Esophagus (tissue), 2 donors: ENCODE data around the gene ITPR1. TPM values are rescaled to one million over a fixed set of nuclear protein-coding genes. Genes with fewer than 3 reads are reported as not detected.

ENCODE experiments used
- H3K27ac ChIP-seq, 2 donors: one replicate each; pipeline ENCODE4 v1.5.1; 2013; ENCODE audit warnings: low read depth in 2 of 2, mild to moderate bottlenecking in 2 of 2, inconsistent platforms in 1 of 2, low read length in 1 of 2, moderate library complexity in 1 of 2
- H3K27me3 ChIP-seq, 2 donors: one replicate each; pipeline ENCODE4 v1.6.1; 2013; ENCODE audit warnings: low read length in 2 of 2, control low read depth in 1 of 2, mild to moderate bottlenecking in 1 of 2; ENCODE audit not compliant: insufficient read depth in 2 of 2, control insufficient read depth in 1 of 2
- H3K36me3 ChIP-seq, 2 donors: one replicate each; pipeline ENCODE4 v1.6.1; 2013; ENCODE audit warnings: low read length in 1 of 2; ENCODE audit not compliant: control insufficient read depth in 2 of 2, insufficient read depth in 2 of 2
- H3K4me1 ChIP-seq, 2 donors: one replicate each; pipeline ENCODE4 v1.6.1; 2013; ENCODE audit warnings: low read length in 1 of 2; ENCODE audit not compliant: control insufficient read depth in 2 of 2, insufficient read depth in 2 of 2
- H3K4me3 ChIP-seq, 2 donors: one replicate each; pipeline ENCODE4 v1.5.1; 2013; ENCODE audit warnings: low read length in 2 of 2, mild to moderate bottlenecking in 2 of 2, low read depth in 1 of 2, moderate library complexity in 1 of 2
- H3K9me3 ChIP-seq, 2 donors: one replicate each; pipeline ENCODE4 v1.6.1; 2013; ENCODE audit warnings: mild to moderate bottlenecking in 2 of 2, low read depth in 1 of 2, low read length in 1 of 2, moderate library complexity in 1 of 2; ENCODE audit not compliant: control insufficient read depth in 2 of 2, insufficient read depth in 1 of 2
- WGBS, 2 donors: extraction: QIAGEN DNeasy Blood & Tissue Kit; methylation state at CpG; one replicate each; pipeline ENCODE4 v1.1.7; 2013; 5-methylcytosine and 5-hydroxymethylcytosine counted together
- polyA plus RNA-seq, 2 donors: library from polyadenylated mRNA; stranded (reverse); fragments of 200-250 nt; gene quantifications; one replicate each; pipeline ENCODE4 v1.2.3, GENCODE V29; 2013
- donor health status: healthy with polysubstance abuse.
- donor health status: Bipolar disorder and iron deficiency.

The ITPR1 gene
- polyA plus RNA-seq, 2 donors, result 7.5 to 16.3 TPM

DNA sequence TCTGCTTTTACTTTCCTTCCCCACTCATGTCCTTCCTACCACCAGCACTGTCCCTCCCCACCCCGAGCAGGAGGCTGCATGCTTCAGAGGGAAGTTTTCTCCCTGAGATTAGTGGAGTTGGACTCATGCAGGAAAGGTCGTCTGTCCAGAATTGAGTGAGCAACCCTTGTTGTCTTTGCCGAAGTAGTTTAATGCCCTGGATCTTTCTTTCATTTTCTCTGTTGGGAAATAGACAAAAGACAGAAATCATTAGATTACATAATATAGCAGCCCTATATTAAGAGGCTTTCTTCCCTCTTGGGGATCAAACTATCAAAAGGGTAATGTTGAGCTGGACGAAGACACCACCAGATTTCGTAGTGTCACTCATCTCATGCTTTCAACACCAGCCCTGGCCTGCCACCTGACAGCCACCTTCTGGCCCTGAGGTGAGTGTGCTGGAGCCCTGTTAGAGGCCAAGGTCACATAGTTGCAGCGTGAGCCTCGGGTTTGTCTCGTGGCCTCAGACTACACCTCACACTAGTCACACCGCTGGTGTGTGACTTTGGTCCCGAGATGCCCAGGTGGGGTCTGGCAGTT, 231.0 kb downstream of the ITPR1 start:
- WGBS, 2 donors, result 62 to 67% methylated on average over 10 of the region's 10 CpGs
- peaks cover 2 to 3% of the 10 kb centered on the region in 2 donors for H3K36me3 ChIP-seq
- peaks cover 5 to 10% of the 10 kb centered on the region in 2 donors for H3K4me1 ChIP-seq
- H3K27ac ChIP-seq, result peak overlapping the region; percentile 67 to 91
- no peaks in the 10 kb centered on the region for H3K27me3 ChIP-seq
- no peak overlapping the region for H3K4me3 ChIP-seq
- no peaks in the 10 kb centered on the region for H3K9me3 ChIP-seq

DNA sequence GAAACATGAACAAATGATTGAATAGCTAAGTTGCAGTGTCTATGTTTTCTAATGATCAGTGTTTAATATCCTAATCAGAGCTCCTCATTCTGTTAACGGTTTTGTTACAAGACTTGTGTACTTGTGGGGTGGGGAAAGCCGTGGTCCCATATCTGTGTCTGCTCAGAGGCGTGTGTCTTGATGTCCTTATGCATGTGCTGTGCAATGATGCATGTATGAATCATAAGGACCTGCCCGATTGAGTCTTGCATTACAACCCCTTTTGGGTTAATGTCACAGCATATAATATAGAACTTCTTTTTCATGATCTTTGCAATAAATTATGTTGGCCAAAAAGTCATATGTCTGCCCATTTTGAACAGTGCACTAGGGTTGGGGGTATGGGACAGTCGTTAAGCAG, 233.4 kb downstream of the ITPR1 start:
- Histone ChIP-seq H3K4me3 (no peak overlapping the region), H3K27ac (no peak overlapping the region), H3K27me3 (no peaks in the 10 kb centered on the region), H3K36me3 (peaks cover 2 to 3% of the 10 kb centered on the region in 2 donors), H3K9me3 (no peaks in the 10 kb centered on the region), H3K4me1 (peaks cover 5 to 6% of the 10 kb centered on the region in 2 donors)
- WGBS, 2 donors, result 63 to 70% methylated on average over 5 of the region's 5 CpGs

DNA sequence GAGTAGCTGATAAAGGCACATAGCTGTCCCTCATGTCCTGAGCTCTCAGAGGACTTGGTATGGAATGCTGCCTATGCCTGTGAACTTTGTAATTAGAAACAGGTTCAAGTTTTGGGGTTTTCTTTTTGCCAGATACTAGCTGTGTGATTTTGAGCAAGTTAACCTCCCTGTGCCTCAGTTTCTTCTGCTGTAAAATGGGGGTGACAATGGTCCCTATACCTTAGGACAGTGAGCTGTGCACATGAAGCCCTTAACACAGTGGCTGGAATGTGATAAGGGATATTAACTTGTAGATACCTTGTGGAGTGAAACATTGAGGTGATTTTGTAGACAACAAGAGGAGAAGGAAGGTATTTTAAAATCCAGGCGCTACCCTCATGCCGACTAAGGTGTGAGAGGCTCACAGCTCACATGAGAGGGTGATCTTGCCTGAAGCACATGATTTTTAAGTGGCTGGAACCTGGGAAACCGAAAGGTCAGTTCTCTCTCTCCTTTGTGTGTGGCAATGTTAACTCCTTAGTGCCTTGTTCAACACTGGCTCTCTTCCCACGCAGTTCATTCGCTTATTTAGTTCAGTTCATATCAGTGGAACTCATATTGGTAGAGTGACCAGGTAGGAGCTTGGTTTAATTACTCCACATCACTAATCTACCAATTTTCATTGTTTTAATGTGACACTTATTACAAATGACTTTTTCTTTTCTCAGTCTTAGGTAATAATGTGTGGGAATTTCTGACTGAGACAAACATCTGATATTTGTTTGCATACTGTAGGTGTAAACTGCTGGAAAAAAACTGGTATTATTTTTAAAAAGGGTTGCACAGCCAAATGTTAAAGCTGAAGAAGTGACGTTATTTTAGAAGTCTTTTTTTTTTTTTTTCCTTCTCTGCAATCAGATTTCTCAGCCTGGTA, 236.2 kb downstream of the ITPR1 start:
- WGBS, 2 donors, result 71 to 85% methylated on average over 6 of the region's 6 CpGs
- Histone ChIP-seq H3K4me3 (no peak overlapping the region), H3K9me3 (no peaks in the 10 kb centered on the region), H3K27me3 (no peaks in the 10 kb centered on the region), H3K36me3 (peaks cover 2 to 3% of the 10 kb centered on the region in 2 donors), H3K4me1 (peaks cover 4 to 5% of the 10 kb centered on the region in 2 donors), H3K27ac (no peak overlapping the region)

DNA sequence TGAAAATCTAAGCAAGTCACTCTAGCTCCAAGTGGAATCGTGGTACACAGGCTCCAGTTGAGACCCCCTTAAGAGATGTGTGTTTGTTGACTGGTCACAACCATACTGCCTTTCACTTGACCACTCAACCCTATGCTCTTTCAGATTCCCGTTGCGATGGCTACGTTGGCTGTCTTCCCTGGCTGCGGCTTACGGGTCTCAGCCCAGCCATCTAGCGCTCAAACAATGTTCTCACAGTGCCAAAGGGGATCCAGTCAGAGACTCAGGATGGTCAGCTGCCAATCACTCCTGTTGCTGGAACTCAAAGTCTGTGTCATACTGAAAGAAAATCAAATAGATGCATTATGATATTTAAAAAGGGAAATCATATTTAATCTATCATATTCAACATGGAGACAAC, 237.6 kb downstream of the ITPR1 start:
- WGBS, 2 donors, result 91 to 93% methylated on average over 7 of the region's 7 CpGs
- Histone ChIP-seq H3K4me1 (peaks cover 0 to 4% of the 10 kb centered on the region in 2 donors), H3K36me3 (no peaks in the 10 kb centered on the region), H3K9me3 (no peaks in the 10 kb centered on the region), H3K4me3 (no peak overlapping the region), H3K27ac (no peak overlapping the region), H3K27me3 (no peaks in the 10 kb centered on the region)

DNA sequence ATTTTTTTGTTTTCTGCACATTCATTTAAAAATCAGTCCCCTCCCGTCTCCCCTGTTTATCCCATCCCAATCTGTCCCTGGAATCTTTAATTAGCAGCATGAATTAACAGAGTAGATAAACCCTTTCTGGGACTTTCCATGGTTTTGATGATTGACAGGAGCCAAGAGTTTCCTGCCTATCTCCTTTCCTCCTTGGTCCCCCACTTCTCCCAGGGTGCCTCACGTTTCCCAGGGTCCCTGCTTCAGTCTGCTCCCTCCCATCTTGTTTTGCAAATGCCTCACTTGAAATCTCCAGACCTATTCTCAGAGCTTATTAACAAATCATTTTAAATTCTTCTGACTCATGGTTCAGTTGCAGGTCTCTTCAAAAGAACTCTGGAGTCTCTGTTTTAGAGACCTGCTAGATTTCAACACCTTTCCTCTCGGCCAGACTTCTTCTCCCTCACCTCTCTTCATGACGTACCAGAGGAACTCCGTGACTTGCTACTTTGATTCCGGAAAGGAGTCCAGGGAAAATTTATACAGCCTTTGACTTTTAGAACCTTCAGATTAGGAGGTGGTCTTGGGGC, 238.5 kb downstream of the ITPR1 start:
- Histone ChIP-seq H3K4me3 (no peak overlapping the region), H3K9me3 (no peaks in the 10 kb centered on the region), H3K27me3 (no peaks in the 10 kb centered on the region), H3K4me1 (peaks cover 0 to 9% of the 10 kb centered on the region in 2 donors), H3K27ac (no peak overlapping the region), H3K36me3 (no peaks in the 10 kb centered on the region)
- 84 to 85% methylated on average over 6 of the region's 6 CpGs for WGBS, 2 donors

DNA sequence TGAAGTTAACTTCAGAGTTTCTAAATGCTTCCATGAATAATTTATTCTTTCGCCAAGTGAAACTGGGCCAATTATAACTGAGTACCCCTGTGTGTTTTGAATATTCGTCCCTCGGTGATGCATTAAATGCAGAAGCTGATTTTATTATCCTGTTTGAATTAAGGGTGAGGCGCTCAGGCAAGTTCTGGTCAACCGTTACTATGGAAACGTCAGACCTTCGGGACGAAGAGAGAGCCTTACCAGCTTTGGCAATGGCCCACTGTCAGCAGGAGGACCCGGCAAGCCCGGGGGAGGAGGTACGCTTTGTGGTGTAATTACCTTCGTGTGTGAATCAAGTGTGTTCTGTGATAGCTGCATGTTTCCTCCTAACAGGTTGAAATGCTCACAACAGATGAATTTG, 239.8 kb downstream of the ITPR1 start:
- Histone ChIP-seq H3K36me3 (no peaks in the 10 kb centered on the region), H3K9me3 (no peaks in the 10 kb centered on the region), H3K4me1 (peaks cover 0 to 14% of the 10 kb centered on the region in 2 donors), H3K27me3 (no peaks in the 10 kb centered on the region), H3K4me3 (no peak overlapping the region), H3K27ac (no peak overlapping the region)
- WGBS, 2 donors, result 70 to 76% methylated on average over 12 of the region's 12 CpGs

DNA sequence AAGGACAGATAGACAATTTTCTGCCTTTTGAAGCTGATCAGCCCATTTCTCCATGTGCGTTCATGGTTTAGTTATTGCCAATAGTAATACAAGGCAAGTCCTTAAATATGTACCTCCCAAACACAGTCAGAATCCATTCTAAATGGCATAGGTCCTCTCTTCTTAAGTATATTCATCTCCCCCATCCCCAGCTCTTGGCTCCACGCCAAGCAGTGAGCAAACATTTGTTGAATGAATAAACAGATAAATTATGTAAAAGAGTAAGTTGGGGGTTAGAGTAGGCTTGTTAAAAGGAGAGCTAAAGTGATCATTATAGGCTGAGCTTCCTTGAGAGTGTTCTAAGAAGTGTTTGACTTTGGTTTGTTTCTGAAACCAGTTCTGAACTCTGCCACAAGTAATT, 241.3 kb downstream of the ITPR1 start:
- Histone ChIP-seq H3K4me1 (peaks cover 0 to 17% of the 10 kb centered on the region in 2 donors), H3K27ac (no peak overlapping the region)
- 57 to 66% methylated on average over 2 of the region's 2 CpGs for WGBS, 2 donors

DNA sequence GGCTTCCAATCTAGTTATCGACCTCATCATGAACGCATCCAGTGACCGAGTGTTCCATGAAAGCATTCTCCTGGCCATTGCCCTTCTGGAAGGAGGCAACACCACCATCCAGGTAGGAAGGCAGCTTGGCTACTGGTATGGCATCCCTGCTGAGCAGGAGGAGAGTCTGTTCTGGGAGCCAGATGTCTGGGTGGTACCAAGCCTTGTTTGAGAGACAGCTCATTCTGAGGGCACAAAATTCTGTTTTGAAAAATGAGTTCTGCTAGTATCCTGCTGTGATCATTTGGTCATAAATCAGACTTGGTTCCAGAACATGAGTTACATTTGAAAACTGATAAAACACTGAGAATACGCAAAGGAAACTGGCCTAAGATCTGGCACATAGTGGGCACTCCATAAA, 242.1 kb downstream of the ITPR1 start:
- Histone ChIP-seq H3K9me3 (no peaks in the 10 kb centered on the region), H3K27ac (peak overlapping the region in 1 of 2 donors; percentile 40), H3K4me1 (peaks cover 0 to 19% of the 10 kb centered on the region in 2 donors), H3K36me3 (no peaks in the 10 kb centered on the region), H3K27me3 (no peaks in the 10 kb centered on the region), H3K4me3 (no peak overlapping the region)
- 93 to 94% methylated on average over 4 of the region's 4 CpGs for WGBS, 2 donors

More for the DNA sequence above, 241.3 kb downstream of the ITPR1 start:
- H3K4me3 ChIP-seq, result no peak overlapping the region
- no peaks in the 10 kb centered on the region for H3K27me3 ChIP-seq
- no peaks in the 10 kb centered on the region for H3K9me3 ChIP-seq
- no peaks in the 10 kb centered on the region for H3K36me3 ChIP-seq

DNA sequence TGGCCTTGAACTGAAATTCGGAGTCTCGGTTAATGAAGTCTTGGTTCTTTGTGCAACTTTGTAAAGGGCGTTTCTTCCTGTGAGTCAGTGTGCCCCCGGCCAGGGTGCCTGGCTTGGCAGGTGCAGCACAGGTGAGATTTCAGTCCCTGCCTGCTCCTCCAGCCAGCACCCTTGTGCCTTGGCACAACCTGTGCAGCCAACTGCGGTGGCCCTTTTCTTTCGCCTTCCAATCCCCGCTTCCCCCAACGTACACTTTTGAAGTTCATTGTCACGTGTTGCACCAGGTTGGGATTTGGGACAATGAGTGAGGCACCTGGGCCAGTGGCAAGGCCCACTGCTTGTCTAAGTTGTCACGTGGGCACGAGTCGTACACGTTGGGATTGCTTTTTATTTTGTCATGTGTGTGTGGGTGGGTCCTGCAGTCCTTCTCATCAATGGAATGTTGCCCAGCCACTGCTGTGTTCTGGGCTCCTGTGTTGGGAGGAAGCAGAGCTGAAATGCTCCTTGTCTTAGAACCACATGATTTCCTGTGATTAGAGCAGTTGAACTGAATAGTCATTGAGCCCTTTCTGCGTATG, 243.2 kb downstream of the ITPR1 start:
- H3K4me1 ChIP-seq, result peaks cover 0 to 22% of the 10 kb centered on the region in 2 donors

More for the DNA sequence above, 243.2 kb downstream of the ITPR1 start:
- no peaks in the 10 kb centered on the region for H3K9me3 ChIP-seq
- no peak overlapping the region for H3K4me3 ChIP-seq
- no peaks in the 10 kb centered on the region for H3K27me3 ChIP-seq
- H3K27ac ChIP-seq, result peak overlapping the region; percentile 90 to 92
- 47 to 54% methylated on average over 14 of the region's 14 CpGs for WGBS, 2 donors
- H3K36me3 ChIP-seq, result no peaks in the 10 kb centered on the region
